KMS-11 (cell line): ENCODE measurements around the gene GAMT.

Experiments used
- H2AFZ ChIP-seq: fragments of 200-600 bp; sonication (generic); 2 replicates; pipeline ENCODE4 v1.6.1; 2016; ENCODE audit warnings: antibody characterized with exemption, mixed run types, low read depth
- H3K27ac ChIP-seq: fragments of 200-600 bp; sonication (generic); 2 replicates; pipeline ENCODE4 v1.6.1; 2016; ENCODE audit warnings: mild to moderate bottlenecking, mixed run types
- H3K27me3 ChIP-seq: fragments of 200-600 bp; sonication (generic); 2 replicates; pipeline ENCODE4 v1.6.1; 2017; ENCODE audit warnings: mild to moderate bottlenecking, low read depth, mixed run types, moderate library complexity; ENCODE audit not compliant: insufficient read depth
- H3K36me3 ChIP-seq: fragments of 200-600 bp; sonication (generic); 2 replicates; pipeline ENCODE4 v1.6.1; 2017; ENCODE audit warnings: mild to moderate bottlenecking, mixed run types; ENCODE audit not compliant: insufficient read depth
- H3K4me1 ChIP-seq: fragments of 200-600 bp; sonication (generic); 2 replicates; pipeline ENCODE4 v1.6.1; 2016; ENCODE audit warnings: mild to moderate bottlenecking, low read depth, mixed run types; ENCODE audit not compliant: poor library complexity, severe bottlenecking
- H3K4me2 ChIP-seq: fragments of 200-600 bp; sonication (generic); 2 replicates; pipeline ENCODE4 v1.7.0; 2016; ENCODE audit warnings: mild to moderate bottlenecking, mixed run types
- H3K4me3 ChIP-seq: fragments of 200-600 bp; sonication (generic); IDR thresholded peaks from 2 replicates; pipeline ENCODE4 v1.6.1; 2017; ENCODE audit warnings: low read depth, low read length, mixed read lengths; ENCODE audit not compliant: insufficient read depth
- H3K79me2 ChIP-seq: fragments of 200-600 bp; sonication (generic); 2 replicates; pipeline ENCODE4 v1.6.1; 2016; ENCODE audit warnings: low read depth, mixed run types; ENCODE audit not compliant: insufficient read depth
- H3K9ac ChIP-seq: fragments of 200-600 bp; sonication (generic); 2 replicates; pipeline ENCODE4 v1.6.1; 2016; ENCODE audit warnings: mild to moderate bottlenecking, mixed run types
- H4K20me1 ChIP-seq: fragments of 200-600 bp; sonication (generic); 2 replicates; pipeline ENCODE4 v1.6.1; 2016; ENCODE audit warnings: mild to moderate bottlenecking, mixed run types; ENCODE audit not compliant: insufficient read depth
- TF ChIP-seq, protein P1 (sequence below): fragments of 200-600 bp; sonication (generic); conservative IDR thresholded peaks from 2 replicates; pipeline ENCODE4 v1.6.1; 2017; ENCODE audit warnings: low read depth, mild to moderate bottlenecking, antibody characterized with exemption, low read length, moderate library complexity, mixed read lengths

GAMT gene

DNA sequence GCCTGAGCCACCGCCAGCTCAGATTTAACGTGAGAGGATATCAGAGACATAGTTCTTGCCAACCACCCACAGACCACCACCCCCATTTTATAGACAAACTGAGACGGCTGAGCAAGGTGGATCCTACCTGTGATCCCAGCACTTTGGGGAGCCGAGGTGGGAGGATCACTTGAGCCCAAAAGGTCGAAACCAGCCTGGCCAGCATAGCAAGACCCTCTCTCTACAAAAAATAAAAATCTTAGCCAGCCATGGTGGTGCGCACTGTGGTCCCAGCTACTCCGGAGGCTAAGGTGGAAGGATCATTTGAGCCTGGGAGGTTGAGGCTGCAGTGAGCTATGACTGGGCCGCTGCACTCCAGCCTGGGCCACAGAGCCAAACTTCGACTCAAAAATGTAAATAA is 48.2 kb downstream of the GAMT start:
- Histone ChIP-seq H3K4me2 (no peak overlapping the region), H3K36me3 (no peaks in the 10 kb centered on the region), H4K20me1 (no peaks in the 10 kb centered on the region), H3K4me3 (no peak overlapping the region), H3K4me1 (peaks cover 9% of the 10 kb centered on the region), H3K79me2 (peaks cover 5% of the 10 kb centered on the region; the same call in 1 of the 2 replicates), H3K27me3 (no peaks in the 10 kb centered on the region), H3K9ac (no peak overlapping the region), H2AFZ (no peak overlapping the region), H3K27ac (no peak overlapping the region)
- TF ChIP-seq, protein P1, sequence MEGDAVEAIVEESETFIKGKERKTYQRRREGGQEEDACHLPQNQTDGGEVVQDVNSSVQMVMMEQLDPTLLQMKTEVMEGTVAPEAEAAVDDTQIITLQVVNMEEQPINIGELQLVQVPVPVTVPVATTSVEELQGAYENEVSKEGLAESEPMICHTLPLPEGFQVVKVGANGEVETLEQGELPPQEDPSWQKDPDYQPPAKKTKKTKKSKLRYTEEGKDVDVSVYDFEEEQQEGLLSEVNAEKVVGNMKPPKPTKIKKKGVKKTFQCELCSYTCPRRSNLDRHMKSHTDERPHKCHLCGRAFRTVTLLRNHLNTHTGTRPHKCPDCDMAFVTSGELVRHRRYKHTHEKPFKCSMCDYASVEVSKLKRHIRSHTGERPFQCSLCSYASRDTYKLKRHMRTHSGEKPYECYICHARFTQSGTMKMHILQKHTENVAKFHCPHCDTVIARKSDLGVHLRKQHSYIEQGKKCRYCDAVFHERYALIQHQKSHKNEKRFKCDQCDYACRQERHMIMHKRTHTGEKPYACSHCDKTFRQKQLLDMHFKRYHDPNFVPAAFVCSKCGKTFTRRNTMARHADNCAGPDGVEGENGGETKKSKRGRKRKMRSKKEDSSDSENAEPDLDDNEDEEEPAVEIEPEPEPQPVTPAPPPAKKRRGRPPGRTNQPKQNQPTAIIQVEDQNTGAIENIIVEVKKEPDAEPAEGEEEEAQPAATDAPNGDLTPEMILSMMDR = no peak

DNA sequence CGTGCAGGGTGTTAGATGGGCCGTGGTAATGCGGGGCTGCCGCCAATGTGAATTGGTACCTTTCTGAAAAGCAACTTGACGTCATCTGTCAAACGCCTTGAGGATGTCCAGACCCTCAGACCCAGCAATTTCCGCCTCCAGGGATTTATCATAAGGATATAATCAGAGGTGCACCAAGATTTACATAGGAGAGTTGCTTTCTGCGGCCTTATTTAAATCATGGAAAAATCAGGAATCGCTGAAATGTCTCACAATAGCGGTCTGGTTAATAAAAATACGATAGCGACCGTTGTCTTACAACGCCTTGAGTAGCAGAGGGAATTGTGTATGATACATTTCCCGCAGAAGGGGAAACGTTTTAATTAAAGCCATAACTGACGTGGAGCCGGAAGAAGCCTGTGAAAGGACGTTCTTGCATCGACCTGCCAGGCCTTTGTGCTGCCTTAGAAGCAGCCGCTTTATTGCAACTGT is 49.9 kb downstream of the GAMT start:
- Histone ChIP-seq H3K36me3 (no peaks in the 10 kb centered on the region), H3K27ac (no peak overlapping the region), H3K27me3 (no peaks in the 10 kb centered on the region), H3K9ac (no peak overlapping the region), H3K79me2 (peaks cover 5% of the 10 kb centered on the region; the same call in 1 of the 2 replicates), H4K20me1 (no peaks in the 10 kb centered on the region), H3K4me1 (peaks cover 10% of the 10 kb centered on the region), H3K4me3 (no peak overlapping the region), H3K4me2 (no peak overlapping the region), H2AFZ (no peak overlapping the region)
- TF ChIP-seq, protein P1 = no peak

DNA sequence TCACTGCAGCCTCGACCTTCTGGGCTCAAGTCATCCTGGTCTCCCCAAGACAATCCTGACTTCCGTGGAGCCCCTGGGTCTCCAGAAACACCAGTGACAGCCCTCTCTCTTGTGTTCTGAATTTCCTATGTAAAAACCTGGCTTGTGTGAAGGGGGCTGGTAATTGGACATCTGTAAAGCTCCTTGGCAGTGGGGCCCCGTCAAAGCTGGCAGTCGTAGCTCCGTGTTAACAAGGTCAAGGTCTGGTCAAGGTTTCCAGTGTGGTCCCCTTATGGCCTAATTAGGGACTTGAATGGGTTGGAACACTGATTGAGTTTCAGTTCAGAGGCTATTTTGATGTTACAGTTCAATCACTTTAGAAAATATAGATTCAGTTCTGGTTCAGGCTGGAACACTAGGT is 50.5 kb downstream of the GAMT start:
- Histone ChIP-seq H2AFZ (no peak overlapping the region), H3K9ac (no peak overlapping the region), H3K27ac (no peak overlapping the region), H3K79me2 (peaks cover 1% of the 10 kb centered on the region; the same call in 1 of the 2 replicates), H3K36me3 (no peaks in the 10 kb centered on the region), H3K27me3 (no peaks in the 10 kb centered on the region), H3K4me2 (no peak overlapping the region), H3K4me1 (peaks cover 14% of the 10 kb centered on the region), H4K20me1 (no peaks in the 10 kb centered on the region), H3K4me3 (no peak overlapping the region)
- TF ChIP-seq, protein P1 = no peak

DNA sequence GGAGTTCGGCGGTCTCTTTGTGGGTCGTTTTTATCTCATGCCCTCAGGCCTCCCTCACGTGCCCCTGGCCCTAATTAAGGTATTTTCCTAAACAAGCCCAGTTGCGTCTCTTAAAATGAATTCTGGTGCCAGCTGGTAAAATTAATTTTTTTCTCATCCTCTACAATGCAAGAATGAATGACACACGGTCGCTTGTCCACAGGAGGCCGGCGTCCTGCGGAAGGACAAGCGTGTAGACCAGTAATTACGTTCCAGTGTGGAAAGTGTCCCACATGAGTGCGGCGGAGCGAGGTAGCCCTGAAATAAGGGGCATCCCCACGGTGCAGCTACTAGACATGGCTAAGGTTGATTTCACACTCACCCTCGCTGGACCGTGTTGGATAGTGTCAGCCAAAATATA is 52.1 kb downstream of the GAMT start:
- H3K27ac ChIP-seq = no peak overlapping the region
- H2AFZ ChIP-seq = no peak overlapping the region
- H3K9ac ChIP-seq = no peak overlapping the region
- TF ChIP-seq, protein P1 = no peak
- no peak overlapping the region for H3K4me2 ChIP-seq
- H3K27me3 ChIP-seq = no peaks in the 10 kb centered on the region
- no peaks in the 10 kb centered on the region for H4K20me1 ChIP-seq
- H3K79me2 ChIP-seq = no peaks in the 10 kb centered on the region
- peaks cover 25% of the 10 kb centered on the region for H3K4me1 ChIP-seq
- no peaks in the 10 kb centered on the region for H3K36me3 ChIP-seq
- H3K4me3 ChIP-seq = no peak overlapping the region
